OCI-LY7 (cell line): ENCODE measurements around the gene SAMM50. TPM values are rescaled to one million over a fixed set of nuclear protein-coding genes. Genes with fewer than 3 reads are reported as not detected.

Experiments
- BruUV-seq: library from RNA; stranded (reverse); fragments of 400-500 nt; replicated peaks from 2 replicates; lab custom pipeline; 2021; lab: Mats Ljungman, UMichigan
- CTCF ChIA-PET: fragments of 300-600 bp; sonication (Branson Sonifier 250); formaldehyde crosslinking; loops from one replicate; lab custom pipeline; 2022; ENCODE audit warnings: antibody characterized with exemption; ENCODE audit not compliant: unreplicated experiment; lab: Charles Lee
- POLR2A ChIA-PET: fragments of 300-600 bp; sonication (Branson Sonifier 250); formaldehyde crosslinking; loops from one replicate; lab custom pipeline; 2022; ENCODE audit warnings: antibody characterized with exemption; lab: Charles Lee
- DNase-seq: peaks from one replicate; pipeline ENCODE4 v3.0.0-alpha.2; 2015; ENCODE audit warnings: low spot score
- H2AFZ ChIP-seq: fragments of 200-600 bp; sonication (generic), shearing (Covaris generic); 2 replicates; pipeline ENCODE4 v1.6.1; 2014; ENCODE audit warnings: mild to moderate bottlenecking, antibody characterized with exemption, low read length, moderate library complexity
- H3K27ac ChIP-seq: fragments of 200-600 bp; sonication (generic); 2 replicates; pipeline ENCODE4 v1.5.1; 2014; ENCODE audit warnings: mixed run types, low read depth, mild to moderate bottlenecking, moderate library complexity, low read length, inconsistent platforms; ENCODE audit not compliant: poor library complexity, severe bottlenecking
- H3K36me3 ChIP-seq: fragments of 200-600 bp; sonication (generic); 2 replicates; pipeline ENCODE4 v1.6.1; 2014; ENCODE audit warnings: mild to moderate bottlenecking, antibody characterized with exemption, low read length, moderate library complexity, mixed read lengths; ENCODE audit not compliant: insufficient read depth
- H3K4me1 ChIP-seq: fragments of 200-600 bp; sonication (generic); 2 replicates; pipeline ENCODE4 v1.5.1; 2014; ENCODE audit warnings: mild to moderate bottlenecking, low read length; ENCODE audit not compliant: insufficient read depth, poor library complexity, severe bottlenecking
- H3K4me2 ChIP-seq: fragments of 200-600 bp; sonication (generic); 2 replicates; pipeline ENCODE4 v1.6.1; 2014; ENCODE audit warnings: mild to moderate bottlenecking, low read length
- H3K4me3 ChIP-seq: fragments of 200-600 bp; sonication (generic); 2 replicates; pipeline ENCODE4 v1.5.1; 2014; ENCODE audit warnings: mild to moderate bottlenecking, low read depth, low read length; ENCODE audit not compliant: poor library complexity, severe bottlenecking
- H3K79me2 ChIP-seq: fragments of 200-600 bp; sonication (generic); 2 replicates; pipeline ENCODE4 v1.6.1; 2016; ENCODE audit warnings: low read depth, mild to moderate bottlenecking, low read length, moderate library complexity, mixed read lengths; ENCODE audit not compliant: insufficient read depth
- H3K9me2 ChIP-seq: fragments of 200-600 bp; sonication (generic); 2 replicates; pipeline ENCODE4 v1.6.1; 2016; ENCODE audit warnings: mild to moderate bottlenecking, low read length, mixed read lengths; ENCODE audit not compliant: insufficient read depth
- H3K9me3 ChIP-seq: fragments of 200-600 bp; sonication (generic); 2 replicates; pipeline ENCODE4 v1.6.1; 2014; ENCODE audit warnings: mild to moderate bottlenecking, mixed run types, low read length, mixed read lengths
- H4K20me1 ChIP-seq: fragments of 200-600 bp; sonication (generic); 2 replicates; pipeline ENCODE4 v1.6.1; 2014; ENCODE audit warnings: mild to moderate bottlenecking, antibody characterized with exemption, low read length, moderate library complexity, mixed read lengths; ENCODE audit not compliant: insufficient read depth
- CTCF ChIP-seq: fragments of 200-600 bp; sonication (generic); conservative IDR thresholded peaks from 2 replicates; pipeline ENCODE4 v1.5.1; 2014; ENCODE audit warnings: mild to moderate bottlenecking, antibody characterized with exemption, low read length, moderate library complexity, mixed read lengths
- EZH2phosphoT487 ChIP-seq: fragments of 200-600 bp; sonication (generic); IDR thresholded peaks from 2 replicates; pipeline ENCODE4 v1.6.1; 2018; ENCODE audit warnings: low read depth, borderline replicate concordance, mild to moderate bottlenecking, mixed run types, antibody characterized with exemption, low read length, moderate library complexity, mixed read lengths
- intact Hi-C: fragments of 100-400 bp; cut with micrococcal nuclease; formaldehyde crosslinking; loops from one replicate; pipeline ENCODE4 v1.10.0; 2022; ENCODE audit not compliant: unreplicated experiment
- total RNA-seq, 2 experiments: library from RNA; depleted of rRNA in 1 of 2; stranded (reverse); fragments of >200 nt in 1 of 2; shearing (Covaris generic) in 1 of 2; gene quantifications; 2 replicates each; pipeline ENCODE4 v1.2.3, GENCODE V29; 2014 to 2022

SAMM50 gene
- total RNA-seq, 2 experiments from 2014 or later = 34.6 to 72.9 TPM

- Histone ChIP-seq H3K79me2 (no peaks in the 10 kb centered on the region), H3K4me3 (no peak overlapping the region), H3K4me2 (no peak overlapping the region; the same call in 1 of the 2 replicates), H3K9me3 (no peaks in the 10 kb centered on the region), H3K27ac (no peak overlapping the region), H3K36me3 (peaks cover 93% of the 10 kb centered on the region), H4K20me1 (no peaks in the 10 kb centered on the region), H2AFZ (no peak overlapping the region), H3K9me2 (no peaks in the 10 kb centered on the region), H3K4me1 (peaks cover 10% of the 10 kb centered on the region)
- TF ChIP-seq CTCF (peak; percentile 98), EZH2phosphoT487 (no peak)
- ChIA-PET POLR2A (interaction anchor here (1.2 kb wide), 1 partner anchor 92 kb away, joined by 3 read pairs; no protein-coding TSS in a partner anchor), CTCF (interaction anchor here (0.6 to 1.0 kb wide), 5 partner anchors 71 to 578 kb away, joined by 3 to 8 read pairs (median 4); no protein-coding TSS in a partner anchor)
- BruUV-seq = no TSS peak
- DNase-seq = peak; percentile 69
- intact Hi-C loops = loop anchor here (1.0 kb wide), 3 partner anchors 88 to 633 kb away; no protein-coding TSS in a partner anchor
Measured at GRCh38 chr22:43993072-43993760, 38.0 kb downstream of the SAMM50 start.

- Histone ChIP-seq H3K4me1 (peaks cover 10% of the 10 kb centered on the region), H3K9me3 (no peaks in the 10 kb centered on the region), H3K4me3 (no peak overlapping the region), H3K4me2 (no peak overlapping the region), H3K36me3 (peaks cover 93% of the 10 kb centered on the region), H3K79me2 (no peaks in the 10 kb centered on the region), H3K9me2 (no peaks in the 10 kb centered on the region), H4K20me1 (no peaks in the 10 kb centered on the region), H2AFZ (no peak overlapping the region), H3K27ac (no peak overlapping the region)
- no TSS peak for BruUV-seq
- TF ChIP-seq CTCF (no peak), EZH2phosphoT487 (no peak)
- intact Hi-C loops = no loop called here
- ChIA-PET POLR2A (interaction anchor here (1.2 kb wide), 1 partner anchor 92 kb away, joined by 3 read pairs; no protein-coding TSS in a partner anchor), CTCF (interaction anchor here (0.8 to 1.0 kb wide), 2 partner anchors 92 to 577 kb away, joined by 4 to 8 read pairs; no protein-coding TSS in a partner anchor)
- no peak for DNase-seq
Measured at GRCh38 chr22:43994006-43994405, 38.8 kb downstream of the SAMM50 start.

DNA sequence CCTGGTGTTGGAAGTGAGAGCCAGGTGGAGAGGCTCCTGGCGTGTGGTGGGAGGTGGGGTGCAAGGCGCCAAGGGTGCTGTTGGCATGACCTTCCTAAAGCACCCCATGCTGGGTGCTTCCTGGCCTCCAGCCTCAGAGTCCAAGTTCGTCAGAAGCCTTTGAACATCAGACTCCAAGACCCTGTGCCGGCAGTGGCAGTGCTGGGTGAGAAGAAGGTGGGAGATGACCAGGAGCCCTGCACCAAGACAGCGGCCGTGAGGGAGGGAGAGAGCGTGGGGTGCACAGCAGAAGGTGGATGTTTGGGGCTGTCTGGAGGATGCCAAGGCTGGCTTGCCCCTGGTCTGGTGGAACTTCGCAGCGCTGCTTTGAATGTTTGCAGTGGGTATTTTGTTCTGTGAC, 39.2 kb downstream of the SAMM50 start:
- no peak overlapping the region for H3K4me3 ChIP-seq
- H3K9me2 ChIP-seq = no peaks in the 10 kb centered on the region
- CTCF ChIA-PET = no interaction called here
- intact Hi-C loops = no loop called here
- no peak overlapping the region for H3K4me2 ChIP-seq
- H3K27ac ChIP-seq = no peak overlapping the region
- H3K4me1 ChIP-seq = peaks cover 10% of the 10 kb centered on the region
- POLR2A ChIA-PET = no interaction called here
- no peak for DNase-seq
- no peaks in the 10 kb centered on the region for H3K79me2 ChIP-seq
- no peaks in the 10 kb centered on the region for H3K9me3 ChIP-seq
- peaks cover 94% of the 10 kb centered on the region for H3K36me3 ChIP-seq
- TF ChIP-seq EZH2phosphoT487 = no peak
- TF ChIP-seq CTCF = no peak
- no TSS peak for BruUV-seq
- no peaks in the 10 kb centered on the region for H4K20me1 ChIP-seq
- H2AFZ ChIP-seq = no peak overlapping the region
